ENCODE measurements around the gene JCAD.

JCAD gene

GRCh38 chr10:30034433-30035137 lies 24.8 kb downstream of the JCAD start:
- Histone ChIP-seq H3F3A (ENCODE audit: low read depth) (no peaks in the 10 kb centered on the region; the same call in 1 of the 2 replicates), H3K79me2 (ENCODE audit: insufficient read depth, low read length) (peaks cover 2% of the 10 kb centered on the region; the same call in 1 of the 2 replicates), H3K4me3 (ENCODE audit: low read length, poor library complexity, severe bottlenecking) (peak overlapping the region; percentile 22), H3K9ac (ENCODE audit: low read depth, low read length, poor library complexity, severe bottlenecking) (no peak overlapping the region), H2AFZ (ENCODE audit: low read length) (no peak overlapping the region), H4K20me1 (ENCODE audit: insufficient read depth, low read length, poor library complexity, severe bottlenecking) (no peaks in the 10 kb centered on the region), H3K9me2 (replicated peaks; ENCODE audit: low read depth, low read length) (no peaks in the 10 kb centered on the region), H3K27me3 (ENCODE audit: insufficient read depth, low read length, poor library complexity, severe bottlenecking) (no peaks in the 10 kb centered on the region), H3K4me1 (ENCODE audit: insufficient read depth, low read length, poor library complexity, severe bottlenecking) (peaks cover 71% of the 10 kb centered on the region), H3K36me3 (ENCODE audit: insufficient read depth, low read length) (no peaks in the 10 kb centered on the region), H3K4me2 (ENCODE audit: low read depth, low read length, poor library complexity, severe bottlenecking) (peak overlapping the region; percentile 56), H3K9me3 (ENCODE audit: insufficient read depth, low read depth, low read length) (no peaks in the 10 kb centered on the region)
- TF ChIP-seq CTCF (conservative IDR thresholded peaks at IDR 0.05; ENCODE audit: low read length) (no peak), EZH2phosphoT487 (IDR thresholded peaks at IDR 0.05; ENCODE audit: borderline replicate concordance) (no peak)

- H3K36me3 ChIP-seq (ENCODE audit: insufficient read depth, low read length) = no peaks in the 10 kb centered on the region
Observed at GRCh38 chr10:30032125-30032524, 27.3 kb downstream of the JCAD start.

DNA sequence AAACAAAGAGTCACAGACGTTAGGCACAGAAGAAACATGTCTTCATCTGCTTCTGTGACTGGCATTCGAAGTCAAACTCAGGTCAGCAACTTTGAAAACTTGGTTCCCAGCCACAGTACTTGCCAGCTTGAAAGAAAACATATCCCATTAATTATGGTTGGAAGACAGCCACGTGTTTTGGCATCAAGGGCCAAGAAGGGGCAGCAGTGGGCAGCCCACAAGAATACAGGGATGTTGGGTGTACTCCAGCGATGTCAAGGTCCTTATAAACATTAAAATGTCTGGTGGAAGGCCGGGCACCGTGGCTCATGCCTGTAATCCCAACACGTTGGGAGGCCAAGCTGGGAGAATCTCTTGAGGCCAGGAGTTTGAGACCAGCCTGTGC lies 29.5 kb downstream of the JCAD start:
- H3K9me3 ChIP-seq (ENCODE audit: insufficient read depth, low read depth, low read length) = no peaks in the 10 kb centered on the region
- TF ChIP-seq CTCF (conservative IDR thresholded peaks at IDR 0.05; ENCODE audit: low read length) (no peak), EZH2phosphoT487 (IDR thresholded peaks at IDR 0.05; ENCODE audit: borderline replicate concordance) (no peak)
- H3K36me3 ChIP-seq (ENCODE audit: insufficient read depth, low read length) = no peaks in the 10 kb centered on the region
- H4K20me1 ChIP-seq (ENCODE audit: insufficient read depth, low read length, poor library complexity, severe bottlenecking) = no peaks in the 10 kb centered on the region
- H3K27me3 ChIP-seq (ENCODE audit: insufficient read depth, low read length, poor library complexity, severe bottlenecking) = no peaks in the 10 kb centered on the region
- no peak overlapping the region for H3K9ac ChIP-seq (ENCODE audit: low read depth, low read length, poor library complexity, severe bottlenecking)
- H3F3A ChIP-seq (ENCODE audit: low read depth) = no peaks in the 10 kb centered on the region; the same call in 1 of the 2 replicates
- peaks cover 68% of the 10 kb centered on the region for H3K4me1 ChIP-seq (ENCODE audit: insufficient read depth, low read length, poor library complexity, severe bottlenecking)
- no peak overlapping the region for H3K4me3 ChIP-seq (ENCODE audit: low read length, poor library complexity, severe bottlenecking)
- no peak overlapping the region for H3K4me2 ChIP-seq (ENCODE audit: low read depth, low read length, poor library complexity, severe bottlenecking)
- H3K9me2 ChIP-seq (replicated peaks; ENCODE audit: low read depth, low read length) = no peaks in the 10 kb centered on the region
- H3K79me2 ChIP-seq (ENCODE audit: insufficient read depth, low read length) = peaks cover 15% of the 10 kb centered on the region
- no peak overlapping the region for H2AFZ ChIP-seq (ENCODE audit: low read length)

More at GRCh38 chr10:30032125-30032524, 27.3 kb downstream of the JCAD start:
- Histone ChIP-seq H3K4me1 (ENCODE audit: insufficient read depth, low read length, poor library complexity, severe bottlenecking) (peaks cover 68% of the 10 kb centered on the region), H3F3A (ENCODE audit: low read depth) (no peaks in the 10 kb centered on the region; the same call in 1 of the 2 replicates), H4K20me1 (ENCODE audit: insufficient read depth, low read length, poor library complexity, severe bottlenecking) (no peaks in the 10 kb centered on the region), H3K4me2 (ENCODE audit: low read depth, low read length, poor library complexity, severe bottlenecking) (peak overlapping the region; percentile 7), H3K9me3 (ENCODE audit: insufficient read depth, low read depth, low read length) (no peaks in the 10 kb centered on the region), H3K9me2 (replicated peaks; ENCODE audit: low read depth, low read length) (no peaks in the 10 kb centered on the region), H3K9ac (ENCODE audit: low read depth, low read length, poor library complexity, severe bottlenecking) (no peak overlapping the region), H3K4me3 (ENCODE audit: low read length, poor library complexity, severe bottlenecking) (no peak overlapping the region), H3K27me3 (ENCODE audit: insufficient read depth, low read length, poor library complexity, severe bottlenecking) (no peaks in the 10 kb centered on the region), H2AFZ (ENCODE audit: low read length) (no peak overlapping the region), H3K79me2 (ENCODE audit: insufficient read depth, low read length) (peaks cover 15% of the 10 kb centered on the region)
- TF ChIP-seq CTCF (conservative IDR thresholded peaks at IDR 0.05; ENCODE audit: low read length) = no peak
- no peak for TF ChIP-seq EZH2phosphoT487 (IDR thresholded peaks at IDR 0.05; ENCODE audit: borderline replicate concordance)
